H1 (cell line): ENCODE measurements around the gene MIDN. TPM values are rescaled to one million over a fixed set of nuclear protein-coding genes. Genes with fewer than 3 reads are reported as not detected.
A peak's percentile ranks its signal among the peaks of the same experiment; 100 is the strongest.

Source experiments
- CTCF ChIA-PET: fragments of 300-600 bp; sonication (Branson Sonifier 250); formaldehyde crosslinking; loops from one replicate; lab custom pipeline; 2021; ENCODE audit not compliant: partially characterized antibody; lab: Charles Lee
- POLR2A ChIA-PET: fragments of 300-600 bp; sonication (Branson Sonifier 250); formaldehyde crosslinking; loops from one replicate; lab custom pipeline; 2021; ENCODE audit warnings: inconsistent platforms; ENCODE audit not compliant: partially characterized antibody; lab: Charles Lee
- DNase-seq, 2 experiments: peaks; one replicate each; pipeline versions ENCODE4 v3.0.0 to v3.0.0-alpha.2; 2010 to 2022; ENCODE audit warnings: low spot score in 2 of 2, low read depth in 1 of 2, mixed read lengths in 1 of 2
- FAIRE-seq: peaks from 2 replicates; lab custom pipeline; 2011; peaks lifted over from hg19 to GRCh38; lab: Jason Lieb, UNC
- H2AFZ ChIP-seq: 2 replicates; pipeline ENCODE4 v1.8.1; 2012; ENCODE audit warnings: low read length, inconsistent platforms
- H2AK5ac ChIP-seq: 2 replicates; pipeline ENCODE4 v1.6.1; 2013; ENCODE audit warnings: low read depth, low read length
- H2BK120ac ChIP-seq: replicated peaks from 2 replicates; pipeline ENCODE3; 2013; ENCODE audit warnings: low read depth, low read length, inconsistent platforms
- H2BK12ac ChIP-seq: 2 replicates; pipeline ENCODE4 v1.6.1; 2013; ENCODE audit warnings: low read depth, low read length
- H2BK15ac ChIP-seq: 2 replicates; pipeline ENCODE4 v1.6.1; 2013; ENCODE audit warnings: low read length
- H2BK20ac ChIP-seq: 2 replicates; pipeline ENCODE4 v1.6.1; 2013; ENCODE audit warnings: low read length
- H2BK5ac ChIP-seq: 2 replicates; pipeline ENCODE4 v1.6.1; 2013; ENCODE audit warnings: low read depth, low read length
- H3K14ac ChIP-seq: 2 replicates; pipeline ENCODE4 v1.6.1; 2013; ENCODE audit warnings: inconsistent platforms; ENCODE audit not compliant: insufficient read length
- H3K18ac ChIP-seq: 2 replicates; pipeline ENCODE4 v1.6.1; 2013; ENCODE audit warnings: low read length; ENCODE audit errors: extremely low read depth
- H3K23ac ChIP-seq: 2 replicates; pipeline ENCODE4 v1.6.1; 2013; ENCODE audit warnings: inconsistent platforms; ENCODE audit not compliant: insufficient read length
- H3K23me2 ChIP-seq: 2 replicates; pipeline ENCODE4 v1.6.1; 2013; ENCODE audit warnings: low read depth, low read length
- H3K27ac ChIP-seq: 2 replicates; pipeline ENCODE4 v1.6.1; 2011; ENCODE audit warnings: low read depth, low read length, inconsistent platforms
- H3K27me3 ChIP-seq, 4 experiments: replicated peaks in 1 of 4; 1 replicate in 1 of 4; 2 replicates in 3 of 4; pipeline versions ENCODE4 v1.6.1 to v1.8.1; 2011 to 2013; ENCODE audit warnings: low read length in 3 of 4, mild to moderate bottlenecking in 3 of 4, inconsistent platforms in 2 of 4, mixed read lengths in 2 of 4, moderate library complexity in 1 of 4; ENCODE audit not compliant: control insufficient read depth in 3 of 4, insufficient read depth in 3 of 4; ENCODE audit errors: extremely low read depth in 1 of 4
- H3K36me3 ChIP-seq, 4 experiments: 2 replicates each; pipeline versions ENCODE4 v1.6.1 to v1.8.1; 2011 to 2013; ENCODE audit warnings: mild to moderate bottlenecking in 4 of 4, low read length in 3 of 4, moderate library complexity in 2 of 4, control low read depth in 1 of 4, inconsistent platforms in 1 of 4; ENCODE audit not compliant: insufficient read depth in 4 of 4, control insufficient read depth in 2 of 4
- H3K4ac ChIP-seq: replicated peaks from 2 replicates; pipeline ENCODE3; 2013; ENCODE audit warnings: low read length, low read depth, mixed read lengths, inconsistent platforms; ENCODE audit not compliant: insufficient read length
- H3K4me1 ChIP-seq, 4 experiments: replicated peaks in 1 of 4; 1 replicate in 1 of 4; 2 replicates in 3 of 4; pipeline versions ENCODE4 v1.6.1 to v1.8.1; 2011 to 2013; ENCODE audit warnings: low read length in 3 of 4, inconsistent platforms in 2 of 4, mixed read lengths in 1 of 4; ENCODE audit not compliant: insufficient read depth in 4 of 4, control insufficient read depth in 3 of 4
- H3K4me2 ChIP-seq, 2 experiments: 2 replicates each; pipeline versions ENCODE4 v1.6.1 to v1.8.1; 2011 to 2013; ENCODE audit warnings: low read depth in 2 of 2, low read length in 2 of 2, control low read depth in 1 of 2, inconsistent platforms in 1 of 2, mild to moderate bottlenecking in 1 of 2; ENCODE audit not compliant: insufficient read depth in 1 of 2
- H3K4me3 ChIP-seq, 4 experiments: fragments of 200-600, 300-600 bp in 1 of 4; sonication (generic), shearing (Covaris generic), sonication (Bioruptor Twin) in 1 of 4; 2 replicates each; pipeline versions ENCODE4 v1.5.1 to v1.8.1; 2011 to 2016; ENCODE audit warnings: low read length in 4 of 4, low read depth in 3 of 4, control low read depth in 2 of 4, inconsistent platforms in 2 of 4, mild to moderate bottlenecking in 2 of 4, mixed read lengths in 1 of 4, moderate library complexity in 1 of 4; ENCODE audit not compliant: insufficient read depth in 2 of 4; ENCODE audit errors: extremely low read depth in 1 of 4
- H3K56ac ChIP-seq: replicated peaks from 2 replicates; pipeline ENCODE3; 2013; ENCODE audit warnings: low read depth, mild to moderate bottlenecking, mixed read lengths, low read length, inconsistent platforms; ENCODE audit not compliant: insufficient read length
- H3K79me1 ChIP-seq: 2 replicates; pipeline ENCODE4 v1.6.1; 2013; ENCODE audit warnings: low read depth, low read length, control low read depth
- H3K79me2 ChIP-seq, 2 experiments: 2 replicates each; pipeline versions ENCODE4 v1.6.1 to v1.8.1; 2012 to 2013; ENCODE audit warnings: low read length in 2 of 2, mild to moderate bottlenecking in 2 of 2, inconsistent platforms in 1 of 2; ENCODE audit not compliant: insufficient read depth in 2 of 2, control insufficient read depth in 1 of 2
- H3K9ac ChIP-seq, 4 experiments: replicated peaks in 1 of 4; 1 replicate in 1 of 4; 2 replicates in 3 of 4; pipeline versions ENCODE4 v1.6.1 to v1.8.1; 2011 to 2013; ENCODE audit warnings: low read depth in 3 of 4, low read length in 3 of 4, control low read depth in 2 of 4, mild to moderate bottlenecking in 2 of 4, moderate library complexity in 2 of 4, inconsistent platforms in 1 of 4; ENCODE audit errors: extremely low read depth in 1 of 4
- H3K9me3 ChIP-seq, 2 experiments: 2 replicates each; pipeline versions ENCODE4 v1.6.1 to v1.8.1; 2012 to 2013; ENCODE audit warnings: mild to moderate bottlenecking in 2 of 2, moderate library complexity in 2 of 2, control low read depth in 1 of 2, inconsistent platforms in 1 of 2, low read depth in 1 of 2, low read length in 1 of 2, mixed read lengths in 1 of 2; ENCODE audit not compliant: insufficient read depth in 2 of 2
- H4K20me1 ChIP-seq, 2 experiments: replicated peaks in 1 of 2; 2 replicates each; pipeline versions ENCODE3 to v1.8.1; 2011 to 2013; ENCODE audit warnings: inconsistent platforms in 2 of 2, low read length in 2 of 2, mild to moderate bottlenecking in 1 of 2; ENCODE audit not compliant: insufficient read depth in 2 of 2, control insufficient read depth in 1 of 2
- H4K5ac ChIP-seq: 2 replicates; pipeline ENCODE4 v1.6.1; 2013; ENCODE audit warnings: low read length, low read depth, mixed read lengths, inconsistent platforms; ENCODE audit not compliant: insufficient read length
- H4K8ac ChIP-seq: 2 replicates; pipeline ENCODE4 v1.8.0; 2013; ENCODE audit warnings: mild to moderate bottlenecking, moderate library complexity, low read length, inconsistent platforms; ENCODE audit not compliant: insufficient read depth; ENCODE audit errors: extremely low read depth
- H4K91ac ChIP-seq: replicated peaks from 2 replicates; pipeline ENCODE3; 2013; ENCODE audit warnings: low read length, mixed read lengths, inconsistent platforms; ENCODE audit not compliant: insufficient read length
- BACH1 ChIP-seq: IDR thresholded peaks from 2 replicates; pipeline ENCODE4 v1.6.1; 2012; ENCODE audit warnings: low read length, improper control_type of control experiment
- E2F6 ChIP-seq: IDR thresholded peaks from 2 replicates; pipeline ENCODE4 v1.6.1; 2012; ENCODE audit warnings: inconsistent platforms
- EGR1 ChIP-seq: IDR thresholded peaks from 2 replicates; pipeline ENCODE4 v1.6.1; 2011; ENCODE audit warnings: low read depth, low read length, borderline replicate concordance
- NANOG ChIP-seq: IDR thresholded peaks from 2 replicates; pipeline ENCODE4 v1.6.1; 2011; ENCODE audit warnings: low read length, low read depth, mild to moderate bottlenecking, inconsistent platforms; ENCODE audit not compliant: insufficient read depth, poor library complexity, severe bottlenecking
- TEAD4 ChIP-seq: IDR thresholded peaks from 2 replicates; pipeline ENCODE4 v1.6.1; 2012; ENCODE audit warnings: low read depth, low read length, inconsistent platforms, mixed read lengths
- ZNF274 ChIP-seq: IDR thresholded peaks from 2 replicates; pipeline ENCODE4 v1.7.0; 2012; ENCODE audit warnings: low read length, borderline replicate concordance; ENCODE audit errors: extremely low read depth
- WGBS, 2 experiments: shearing (Covaris generic) in 1 of 2; methylation state at CpG; one replicate each; pipeline versions ENCODE4 v1.1.6 to v1.1.7; 2013 to 2015; ENCODE audit warnings: low lambda C conversion rate in 2 of 2, mixed read lengths in 2 of 2, inconsistent platforms in 1 of 2, low coverage in 1 of 2, missing lambda C conversion rate in 1 of 2; ENCODE audit not compliant: insufficient replicate concordance in 2 of 2, insufficient coverage in 1 of 2, insufficient read length in 1 of 2; ENCODE audit errors: extremely low coverage in 1 of 2, missing lambda C conversion rate in 1 of 2; 5-methylcytosine and 5-hydroxymethylcytosine counted together
- polyA plus RNA-seq, 7 experiments: library from polyadenylated mRNA; depleted of rRNA in 3 of 7; stranded (reverse) in 5 of 7; unstranded in 2 of 7; fragments of >200 nt in 5 of 7; fragments of 200-250 nt in 2 of 7; gene quantifications; 1 replicate in 5 of 7; 2 replicates in 1 of 7; 4 replicates in 1 of 7; pipeline versions ENCODE4 v1.2.1 to v1.2.3, GENCODE V29; 2011 to 2013; ENCODE audit warnings: missing spikeins in 2 of 7, mixed read lengths in 2 of 7
- total RNA-seq: library from RNA; stranded (reverse); fragmentation: NEBNext Ultra II Directional; extraction: Animal tissue kit (Norgen Biotek cat#: 25700); gene quantifications from 2 replicates; pipeline ENCODE4 v1.2.1, GENCODE V29; 2021

Gene MIDN
- total and polyA plus RNA-seq, 2 of the 8 experiments (the other 6 are each of a cell fraction or from before 2014, with no cell fraction given) = 39.8 to 159 TPM

- Histone ChIP-seq H2BK12ac (no peak overlapping the region), H4K91ac (no peak overlapping the region), H2BK5ac (no peak overlapping the region), H4K8ac (peak overlapping the region; percentile 83; the same call in 1 of the 2 replicates), H3K9ac (no peak overlapping the region), H2BK120ac (no peak overlapping the region), H3K79me1 (no peaks in the 10 kb centered on the region; the same call in 1 of the 2 replicates), H3K4me1 (peaks cover 0 to 21% (median 6%) of the 10 kb centered on the region in 4 experiments; a peak in 5 of 7 replicates)
- CTCF ChIA-PET = no interaction called here
- TF ChIP-seq TEAD4 (no peak), NANOG (no peak), BACH1 (no peak), EGR1 (no peak), E2F6 (no peak), ZNF274 (no peak)
- TF ChIP-seq, all 59 proteins: peak for 0
- no peak for FAIRE-seq
- Histone ChIP-seq H3K23ac (no peak overlapping the region), H3K27ac (no peak overlapping the region), H4K20me1 (peaks cover 4 to 5% of the 10 kb centered on the region in 2 experiments), H3K14ac (no peak overlapping the region), H3K27me3 (peaks cover 0 to 21% (median 12%) of the 10 kb centered on the region in 4 experiments; a peak in 5 of 7 replicates), H4K5ac (no peak overlapping the region), H3K23me2 (peaks cover 5% of the 10 kb centered on the region; the same call in 1 of the 2 replicates), H3K36me3 (no peaks in the 10 kb centered on the region), H3K79me2 (no peaks in the 10 kb centered on the region), H3K4ac (no peak overlapping the region), H2BK15ac (no peak overlapping the region), H3K9me3 (no peaks in the 10 kb centered on the region), H2AFZ (no peak overlapping the region), H2AK5ac (no peak overlapping the region), H3K56ac (no peak overlapping the region), H3K4me2 (no peak overlapping the region), H3K4me3 (no peak overlapping the region), H3K18ac (no peak overlapping the region), H2BK20ac (no peak overlapping the region)
- no peak for DNase-seq
- WGBS, 2 experiments = 94% methylated on average over 16 of the region's 18 CpGs; no CpG with 5 or more reads in 1 of the 2 experiments
- POLR2A ChIA-PET = interaction anchor here (0.9 to 2.2 kb wide), 4 partner anchors 16 to 39 kb away, joined by 3 to 11 read pairs (median 4); partner anchors contain the start of genes CIRBP and MIDN
Measured at GRCh38 chr19:1288226-1288612, 39.8 kb downstream of the MIDN start.
